A549 (cell line): ENCODE data around the gene ATXN3L.

Experiments used
- CHD4 ChIP-seq: fragments of 200-600 bp; sonication (generic); IDR thresholded peaks from 2 replicates; pipeline ENCODE4 v1.6.1; 2016; ENCODE audit warnings: antibody characterized with exemption, mild to moderate bottlenecking, borderline replicate concordance
- PHF8 ChIP-seq: fragments of 200-600 bp; sonication (generic); IDR thresholded peaks from 2 replicates; pipeline ENCODE4 v1.6.1; 2016; ENCODE audit warnings: low read depth, mild to moderate bottlenecking, antibody characterized with exemption, moderate library complexity, borderline replicate concordance
- RNF2 ChIP-seq: fragments of 200-600 bp; sonication (generic); IDR thresholded peaks from 2 replicates; pipeline ENCODE4 v1.6.1; 2016; ENCODE audit warnings: low read depth, mild to moderate bottlenecking, antibody characterized with exemption, moderate library complexity, borderline replicate concordance
- SMC3 ChIP-seq: fragments of >200 bp; sonication (Bioruptor Twin); formaldehyde crosslinking; IDR thresholded peaks from 3 replicates; pipeline ENCODE4 v1.6.1; 2018; ENCODE audit warnings: inconsistent platforms
- TP53 ChIP-seq: fragments of 250-450 bp; sonication (Bioruptor Pico); IDR thresholded peaks from 2 replicates; pipeline ENCODE4 v1.5.0; 2021; ENCODE audit warnings: mild to moderate bottlenecking, moderate library complexity
- TF ChIP-seq, protein P1 (sequence below): fragments of >200 bp; sonication (Bioruptor Twin); formaldehyde crosslinking; IDR thresholded peaks from 3 replicates; pipeline ENCODE4 v1.5.1; 2016

- TF ChIP-seq SMC3 (no peak), PHF8 (no peak), CHD4 (no peak), TP53 (no peak), RNF2 (no peak)
- TF ChIP-seq, protein P1, sequence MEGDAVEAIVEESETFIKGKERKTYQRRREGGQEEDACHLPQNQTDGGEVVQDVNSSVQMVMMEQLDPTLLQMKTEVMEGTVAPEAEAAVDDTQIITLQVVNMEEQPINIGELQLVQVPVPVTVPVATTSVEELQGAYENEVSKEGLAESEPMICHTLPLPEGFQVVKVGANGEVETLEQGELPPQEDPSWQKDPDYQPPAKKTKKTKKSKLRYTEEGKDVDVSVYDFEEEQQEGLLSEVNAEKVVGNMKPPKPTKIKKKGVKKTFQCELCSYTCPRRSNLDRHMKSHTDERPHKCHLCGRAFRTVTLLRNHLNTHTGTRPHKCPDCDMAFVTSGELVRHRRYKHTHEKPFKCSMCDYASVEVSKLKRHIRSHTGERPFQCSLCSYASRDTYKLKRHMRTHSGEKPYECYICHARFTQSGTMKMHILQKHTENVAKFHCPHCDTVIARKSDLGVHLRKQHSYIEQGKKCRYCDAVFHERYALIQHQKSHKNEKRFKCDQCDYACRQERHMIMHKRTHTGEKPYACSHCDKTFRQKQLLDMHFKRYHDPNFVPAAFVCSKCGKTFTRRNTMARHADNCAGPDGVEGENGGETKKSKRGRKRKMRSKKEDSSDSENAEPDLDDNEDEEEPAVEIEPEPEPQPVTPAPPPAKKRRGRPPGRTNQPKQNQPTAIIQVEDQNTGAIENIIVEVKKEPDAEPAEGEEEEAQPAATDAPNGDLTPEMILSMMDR: no peak
Observed at GRCh38 chrX:13272426-13272825, 47.4 kb downstream of the ATXN3L start.
